K562 (cell line): ENCODE data around the gene WBP1L. TPM values are rescaled to one million over a fixed set of nuclear protein-coding genes. Genes with fewer than 3 reads are reported as not detected.

Source experiments
- ATAC-seq: fragments of 200-7000 bp; cut with Tn5 transposase; 3 replicates; pipeline ENCODE4 v1.9.1; 2020; ENCODE audit warnings: moderate library complexity
- BruUV-seq: library from RNA; stranded (reverse); fragments of 400-500 nt; replicated peaks from 2 replicates; lab custom pipeline; 2021; lab: Mats Ljungman, UMichigan
- CTCF ChIA-PET: fragments of 300-600 bp; formaldehyde crosslinking; extraction: SDS; loops from one replicate; lab custom pipeline; 2021; ENCODE audit warnings: low intra/inter-chr PET ratio; lab: Yijun Ruan, JAX
- POLR2A ChIA-PET: fragments of 300-600, 350-650 bp; sonication (Branson Sonifier 250); formaldehyde crosslinking; extraction: SDS; loops from one replicate; lab custom pipeline; 2021; ENCODE audit warnings: antibody characterized with exemption, inconsistent platforms; lab: Yijun Ruan, JAX
- DNase-seq, 4 experiments: peaks; one replicate each; pipeline versions ENCODE4 v3.0.0 to v3.0.0-alpha.2; 2011 to 2018; ENCODE audit warnings: low spot score in 3 of 4, mixed read lengths in 3 of 4; ENCODE audit errors: extremely low read depth in 1 of 4
- FAIRE-seq: peaks from 2 replicates; lab custom pipeline; 2011; peaks lifted over from hg19 to GRCh38; lab: Jason Lieb, UNC
- H2AFZ ChIP-seq: 2 replicates; pipeline ENCODE4 v1.6.0; 2011; ENCODE audit warnings: low read depth, low read length, control low read depth, inconsistent platforms
- H3K27ac ChIP-seq: fragments of 200-600 bp; 3 replicates; pipeline ENCODE4 v1.8.0; 2011; ENCODE audit warnings: low read depth, mild to moderate bottlenecking, control low read depth, inconsistent platforms, low read length, moderate library complexity, mixed read lengths; ENCODE audit errors: extremely low read depth
- H3K27me3 ChIP-seq, 2 experiments: fragments of 300-600 bp in 1 of 2; 2 replicates in 1 of 2; 3 replicates in 1 of 2; pipeline versions ENCODE4 v1.6.0 to v1.8.0; 2011; ENCODE audit warnings: inconsistent platforms in 2 of 2, low read length in 2 of 2, mild to moderate bottlenecking in 1 of 2, mixed read lengths in 1 of 2, moderate library complexity in 1 of 2; ENCODE audit not compliant: control insufficient read depth in 2 of 2, insufficient read depth in 2 of 2
- H3K36me3 ChIP-seq: fragments of 300-600 bp; 3 replicates; pipeline ENCODE4 v1.8.0; 2011; ENCODE audit warnings: mild to moderate bottlenecking, low read length, inconsistent platforms; ENCODE audit not compliant: control insufficient read depth, insufficient read depth
- H3K4me1 ChIP-seq, 2 experiments: fragments of 200-600 bp in 1 of 2; replicated peaks in 1 of 2; 2 replicates in 1 of 2; 3 replicates in 1 of 2; pipeline versions ENCODE4 v1.5.1 to v1.8.0; 2011; ENCODE audit warnings: inconsistent platforms in 2 of 2, low read length in 2 of 2, mild to moderate bottlenecking in 1 of 2, mixed read lengths in 1 of 2, moderate library complexity in 1 of 2; ENCODE audit not compliant: control insufficient read depth in 2 of 2, insufficient read depth in 2 of 2
- H3K4me2 ChIP-seq: 2 replicates; pipeline ENCODE4 v1.6.1; 2011; ENCODE audit warnings: low read length, control low read depth, inconsistent platforms, mixed read lengths; ENCODE audit not compliant: insufficient read depth
- H3K4me3 ChIP-seq: fragments of 200-600 bp; sonication (generic), shearing (Covaris generic); 2 replicates; pipeline ENCODE4 v1.5.1; 2016; ENCODE audit warnings: control low read depth, inconsistent platforms
- H3K79me2 ChIP-seq: fragments of 200-600 bp; 3 replicates; pipeline ENCODE4 v1.8.0; 2011; ENCODE audit warnings: low read length, inconsistent platforms; ENCODE audit not compliant: control insufficient read depth, insufficient read depth
- H3K9ac ChIP-seq, 2 experiments: 2 replicates each; pipeline versions ENCODE4 v1.6.0 to v1.6.1; 2011; ENCODE audit warnings: low read depth in 2 of 2, low read length in 2 of 2, control low read depth in 1 of 2, inconsistent platforms in 1 of 2, mild to moderate bottlenecking in 1 of 2, mixed read lengths in 1 of 2; ENCODE audit not compliant: insufficient read depth in 1 of 2
- H3K9me1 ChIP-seq: one replicate; pipeline ENCODE4 v1.6.0; 2011; ENCODE audit warnings: inconsistent platforms, mild to moderate bottlenecking, low read length, moderate library complexity; ENCODE audit not compliant: control insufficient read depth, insufficient read depth
- H3K9me3 ChIP-seq: replicated peaks from 2 replicates; pipeline ENCODE4 v1.5.1; 2011; ENCODE audit warnings: low read depth, low read length, inconsistent platforms; ENCODE audit not compliant: control insufficient read depth, insufficient read depth
- H4K20me1 ChIP-seq: replicated peaks from 2 replicates; pipeline ENCODE4 v1.6.1; 2011; ENCODE audit warnings: low read length, inconsistent platforms, mixed read lengths; ENCODE audit not compliant: control insufficient read depth, insufficient read depth
- ATF3 ChIP-seq, 2 experiments: fragments of 450-650 bp in 1 of 2; sonication (generic) in 1 of 2; formaldehyde crosslinking in 1 of 2; IDR thresholded peaks in 1 of 2; conservative IDR thresholded peaks in 1 of 2; 2 replicates each; pipeline versions ENCODE4 v1.6.1 to v1.8.1; 2016 to 2023; ENCODE audit warnings: mild to moderate bottlenecking in 2 of 2, moderate library complexity in 2 of 2, inconsistent platforms in 1 of 2, missing genetic modification reagents in 1 of 2
- CEBPG ChIP-seq, 3 experiments: fragments of 200-800 bp in 1 of 3; sonication (Bioruptor generic) in 1 of 3; sonication (generic) in 1 of 3; formaldehyde crosslinking in 1 of 3; IDR thresholded peaks in 2 of 3; conservative IDR thresholded peaks in 1 of 3; 2 replicates each; pipeline versions ENCODE4 v1.6.1 to v1.8.0; 2016 to 2022; ENCODE audit warnings: missing compliant biosample characterization in 2 of 3, missing genetic modification characterization in 2 of 3, mild to moderate bottlenecking in 1 of 3, missing genetic modification reagents in 1 of 3
- E2F1 ChIP-seq: sonication (generic); formaldehyde crosslinking; IDR thresholded peaks from 2 replicates; pipeline ENCODE4 v1.8.1; 2023; ENCODE audit warnings: mild to moderate bottlenecking, missing genetic modification reagents, moderate library complexity
- GTF2F1 ChIP-seq: IDR thresholded peaks from 2 replicates; pipeline ENCODE4 v1.6.1; 2011; ENCODE audit warnings: low read depth, low read length, improper control_type of control experiment
- PTTG1 ChIP-seq: fragments of 450-650 bp; IDR thresholded peaks from 2 replicates; pipeline ENCODE4 v1.6.1; 2016; ENCODE audit warnings: low read depth, mild to moderate bottlenecking, missing genetic modification characterization, missing compliant biosample characterization
- RAD51 ChIP-seq: fragments of 450-650 bp; IDR thresholded peaks from 2 replicates; pipeline ENCODE4 v1.7.1; 2016; ENCODE audit warnings: low read depth, mild to moderate bottlenecking, borderline replicate concordance
- RREB1 ChIP-seq: fragments of 250-450 bp; sonication (Bioruptor Pico); IDR thresholded peaks from 2 replicates; pipeline ENCODE4 v1.4.0; 2020
- SMAD2 ChIP-seq: fragments of 150-350 bp; IDR thresholded peaks from 2 replicates; pipeline ENCODE4 v1.6.1; 2014; ENCODE audit warnings: low read depth, mild to moderate bottlenecking, low read length
- ZNF239 ChIP-seq: fragments of 250-450 bp; sonication (Bioruptor Pico); IDR thresholded peaks from 2 replicates; pipeline ENCODE4 v1.4.0; 2020; ENCODE audit warnings: mild to moderate bottlenecking
- ZNF512 ChIP-seq: IDR thresholded peaks from 2 replicates; pipeline ENCODE4 v1.6.1; 2016; ENCODE audit warnings: missing genetic modification characterization, missing compliant biosample characterization
- ZNF780A ChIP-seq: fragments of 250-450 bp; sonication (Bioruptor Pico); IDR thresholded peaks from 2 replicates; pipeline ENCODE4 v1.5.0; 2021; ENCODE audit warnings: mild to moderate bottlenecking
- WGBS: fragments of 100-300 bp; shearing (Covaris generic); methylation state at CpG from one replicate; pipeline ENCODE4 v1.1.6; 2016; ENCODE audit warnings: low coverage, mixed read lengths; ENCODE audit not compliant: insufficient coverage; ENCODE audit errors: missing lambda C conversion rate; 5-methylcytosine and 5-hydroxymethylcytosine counted together
- in situ Hi-C: fragments of 300-500 bp; cut with MboI; formaldehyde crosslinking; loops from 4 replicates; pipeline ENCODE4 v1.15.0; 2018; ENCODE audit warnings: inconsistent platforms, mixed read lengths
- intact Hi-C: fragments of 100-400 bp; cut with micrococcal nuclease; formaldehyde crosslinking; loops from 2 replicates; pipeline ENCODE4 v1.14.2; 2022
- polyA plus RNA-seq, 8 experiments: library from polyadenylated mRNA; depleted of rRNA in 4 of 8; stranded (reverse) in 5 of 8; unstranded in 3 of 8; fragments of >200 nt; fragmentation: Nextera tagmentation in 2 of 8; fragmentation: Illumina TruSeq in 1 of 8; extraction: Ambion mirVana in 2 of 8; extraction: Trizol in 1 of 8; gene quantifications; 2 replicates each; pipeline versions ENCODE4 v1.2.1 to v1.2.3, GENCODE V29; 2011 to 2014; ENCODE audit warnings: inconsistent platforms in 1 of 8, missing spikeins in 1 of 8
- total RNA-seq, 7 experiments: library from RNA; depleted of rRNA in 6 of 7; stranded (reverse); fragments of >200 nt in 6 of 7; fragmentation: Illumina TruSeq in 2 of 7; extraction: Trizol in 2 of 7; gene quantifications; 2 replicates each; pipeline versions ENCODE4 v1.2.1 to v1.2.3, GENCODE V29; 2011 to 2021; ENCODE audit warnings: low replicate concordance in 1 of 7

Gene WBP1L
- total and polyA plus RNA-seq, 9 of the 15 experiments (the other 6 are each of a cell fraction or from before 2014, with no cell fraction given), result 3.2 to 14.4 (median 11.3) TPM

- POLR2A ChIA-PET, result no interaction called here
- no peak for DNase-seq
- H3K9ac ChIP-seq, result no peak overlapping the region
These were observed 106.3 kb downstream of the WBP1L start for GRCh38 chr10:102850025-102850518.

More at GRCh38 chr10:102850025-102850518, 106.3 kb downstream of the WBP1L start:
- intact Hi-C loops (no loop called here), in situ Hi-C loops (no loop called here)
- H2AFZ ChIP-seq, result no peak overlapping the region
- H4K20me1 ChIP-seq, result no peaks in the 10 kb centered on the region
- no peak for TF ChIP-seq E2F1
- no peak for TF ChIP-seq PTTG1 (tag)
- no peak for TF ChIP-seq ZNF512 (tag)
- no peak for TF ChIP-seq ZNF239
- TF ChIP-seq GTF2F1, result no peak
- TF ChIP-seq ZNF780A, result no peak
- TF ChIP-seq RAD51, result no peak
- no peak for TF ChIP-seq CEBPG (CRISPR knock-in tag; IDR thresholded peaks at IDR 0.05)
- TF ChIP-seq CEBPG (tag; conservative IDR thresholded peaks at IDR 0.05 in 1 of 2, IDR thresholded peaks at IDR 0.05 in 1 of 2), result peak in 1 of 2 experiments; percentile 52; a peak in 1 of 4 replicates
- peak; percentile 31; the same call in 1 of the 2 replicates for TF ChIP-seq ATF3 (IDR thresholded peaks at IDR 0.05)
- no peak for TF ChIP-seq ATF3 (CRISPR knock-in tag; conservative IDR thresholded peaks at IDR 0.05)
- TF ChIP-seq SMAD2, result no peak
- TF ChIP-seq RREB1 (CRISPR knock-in tag), result no peak
- H3K79me2 ChIP-seq, result peaks cover 2% of the 10 kb centered on the region; the same call in 2 of the 3 replicates
- no TSS peak for BruUV-seq
- FAIRE-seq (no peak), ATAC-seq (no peak)
- no peak overlapping the region for H3K4me3 ChIP-seq
- no peaks in the 10 kb centered on the region for H3K9me1 ChIP-seq
- H3K36me3 ChIP-seq, result no peaks in the 10 kb centered on the region
- no peak overlapping the region for H3K4me2 ChIP-seq
- no peaks in the 10 kb centered on the region; a peak in 1 of 5 replicates for H3K4me1 ChIP-seq
- no peaks in the 10 kb centered on the region for H3K9me3 ChIP-seq
- WGBS, result 54% methylated on average over 6 of the region's 9 CpGs
- H3K27ac ChIP-seq, result no peak overlapping the region
- CTCF ChIA-PET, result no interaction called here
- H3K27me3 ChIP-seq, result no peaks in the 10 kb centered on the region
